ENCODE results near the gene LRP6. TPM values are rescaled to one million over a fixed set of nuclear protein-coding genes. Genes with fewer than 3 reads are reported as not detected.

Gene LRP6
- total RNA-seq, 4 donors from 2014 or later = 9.5 to 21.4 (median 14.7) TPM

DNA sequence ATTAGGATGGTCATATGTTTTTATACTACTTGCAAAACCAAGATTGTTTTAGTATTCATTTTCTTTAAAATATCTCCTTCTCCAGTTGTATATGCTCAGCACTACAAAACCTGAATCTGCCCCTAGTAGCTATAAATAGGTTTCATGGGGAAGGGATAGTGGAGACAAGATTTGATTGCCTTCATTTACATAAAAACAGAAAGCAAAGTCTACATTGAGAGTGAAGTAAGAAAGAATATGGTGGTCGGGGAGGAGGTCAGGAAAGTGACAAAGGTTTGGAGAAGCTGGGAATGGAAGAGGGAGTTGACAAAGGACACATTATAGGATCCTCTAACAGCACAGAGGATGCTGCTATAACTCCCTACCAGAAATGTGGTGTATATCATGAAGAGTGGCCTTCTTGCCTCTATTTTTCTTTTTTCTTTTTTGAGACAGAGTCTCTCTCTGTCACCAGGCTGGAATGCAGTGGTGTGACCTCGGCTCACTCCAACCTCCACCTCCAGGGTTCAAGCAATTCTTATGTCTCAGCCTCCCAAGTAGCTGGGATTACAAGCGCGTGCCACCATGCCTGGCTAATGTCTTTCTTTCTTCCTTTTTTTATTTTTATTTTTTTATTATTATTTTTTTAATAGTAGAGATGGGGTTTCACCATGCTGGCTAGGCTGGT lies 6.6 kb upstream of the LRP6 start:
- Histone ChIP-seq H3K4me1 (no peaks in the 10 kb centered on the region), H3K27me3 (no peaks in the 10 kb centered on the region), H3K36me3 (no peaks in the 10 kb centered on the region), H3K4me3 (no peak overlapping the region), H3K9me3 (no peaks in the 10 kb centered on the region), H3K27ac (no peak overlapping the region)
- intact Hi-C loops (cut with DNase I; ENCODE audit: low total_unique reads) (no loop called here), in situ Hi-C loops (cut with MboI; ENCODE audit: low sequenced_read_pairs in 4 of 4) (no loop called here)
- TF ChIP-seq, protein P1, sequence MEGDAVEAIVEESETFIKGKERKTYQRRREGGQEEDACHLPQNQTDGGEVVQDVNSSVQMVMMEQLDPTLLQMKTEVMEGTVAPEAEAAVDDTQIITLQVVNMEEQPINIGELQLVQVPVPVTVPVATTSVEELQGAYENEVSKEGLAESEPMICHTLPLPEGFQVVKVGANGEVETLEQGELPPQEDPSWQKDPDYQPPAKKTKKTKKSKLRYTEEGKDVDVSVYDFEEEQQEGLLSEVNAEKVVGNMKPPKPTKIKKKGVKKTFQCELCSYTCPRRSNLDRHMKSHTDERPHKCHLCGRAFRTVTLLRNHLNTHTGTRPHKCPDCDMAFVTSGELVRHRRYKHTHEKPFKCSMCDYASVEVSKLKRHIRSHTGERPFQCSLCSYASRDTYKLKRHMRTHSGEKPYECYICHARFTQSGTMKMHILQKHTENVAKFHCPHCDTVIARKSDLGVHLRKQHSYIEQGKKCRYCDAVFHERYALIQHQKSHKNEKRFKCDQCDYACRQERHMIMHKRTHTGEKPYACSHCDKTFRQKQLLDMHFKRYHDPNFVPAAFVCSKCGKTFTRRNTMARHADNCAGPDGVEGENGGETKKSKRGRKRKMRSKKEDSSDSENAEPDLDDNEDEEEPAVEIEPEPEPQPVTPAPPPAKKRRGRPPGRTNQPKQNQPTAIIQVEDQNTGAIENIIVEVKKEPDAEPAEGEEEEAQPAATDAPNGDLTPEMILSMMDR (IDR thresholded peaks at IDR 0.05 in 4 of 5, conservative IDR thresholded peaks at IDR 0.05 in 1 of 5) = no peak
- no peak for TF ChIP-seq POLR2A (IDR thresholded peaks at IDR 0.05)
- ATAC-seq (no peak), DNase-seq (no peak)

- H3K36me3 ChIP-seq = no peaks in the 10 kb centered on the region
- H3K4me1 ChIP-seq = peaks cover 0 to under 1% of the 10 kb centered on the region in 2 donors
- in situ Hi-C loops (cut with MboI; ENCODE audit: low sequenced_read_pairs in 4 of 4) = no loop called here
- intact Hi-C loops (cut with DNase I; ENCODE audit: low total_unique reads) = no loop called here
- no peak overlapping the region for H3K27ac ChIP-seq
- no peaks in the 10 kb centered on the region for H3K27me3 ChIP-seq
- no peaks in the 10 kb centered on the region for H3K9me3 ChIP-seq
- ATAC-seq = no peak
- DNase-seq = no peak
- no peak for TF ChIP-seq POLR2A (IDR thresholded peaks at IDR 0.05)
- TF ChIP-seq, protein P1 (IDR thresholded peaks at IDR 0.05 in 4 of 5, conservative IDR thresholded peaks at IDR 0.05 in 1 of 5) = no peak
- no peak overlapping the region for H3K4me3 ChIP-seq
These were observed 6.0 kb upstream of the LRP6 start for GRCh38 chr12:12272869-12273268.

DNA sequence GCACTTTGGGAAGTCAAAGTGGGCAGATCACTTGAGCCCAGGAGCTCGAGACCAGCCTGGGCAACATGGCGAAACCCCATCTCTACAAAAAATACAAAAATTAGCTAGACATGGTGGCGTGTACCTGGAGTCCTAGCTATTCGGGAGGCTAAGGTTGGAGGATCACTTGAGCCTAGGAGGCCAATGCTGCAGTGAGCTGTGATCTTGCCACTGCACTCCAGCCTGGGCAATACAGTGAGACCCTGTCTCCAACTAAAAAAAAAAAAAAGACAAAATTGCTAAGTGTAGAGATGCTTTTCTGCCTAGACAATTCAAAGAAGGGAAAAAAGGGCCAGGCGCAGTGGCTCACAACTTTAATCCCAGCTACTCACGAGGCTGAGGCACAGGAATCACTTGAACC lies 3.4 kb upstream of the LRP6 start:
- Histone ChIP-seq H3K36me3 (no peaks in the 10 kb centered on the region), H3K27ac (no peak overlapping the region), H3K4me3 (no peak overlapping the region), H3K27me3 (no peaks in the 10 kb centered on the region), H3K4me1 (peaks cover 5% of the 10 kb centered on the region in 2 donors), H3K9me3 (no peaks in the 10 kb centered on the region)
- in situ Hi-C loops (cut with MboI; ENCODE audit: low sequenced_read_pairs in 4 of 4) (no loop called here), intact Hi-C loops (cut with DNase I; ENCODE audit: low total_unique reads) (no loop called here)
- ATAC-seq (no peak), DNase-seq (no peak)
- TF ChIP-seq, protein P1 (IDR thresholded peaks at IDR 0.05 in 4 of 5, conservative IDR thresholded peaks at IDR 0.05 in 1 of 5) = no peak
- no peak for TF ChIP-seq POLR2A (IDR thresholded peaks at IDR 0.05)

DNA sequence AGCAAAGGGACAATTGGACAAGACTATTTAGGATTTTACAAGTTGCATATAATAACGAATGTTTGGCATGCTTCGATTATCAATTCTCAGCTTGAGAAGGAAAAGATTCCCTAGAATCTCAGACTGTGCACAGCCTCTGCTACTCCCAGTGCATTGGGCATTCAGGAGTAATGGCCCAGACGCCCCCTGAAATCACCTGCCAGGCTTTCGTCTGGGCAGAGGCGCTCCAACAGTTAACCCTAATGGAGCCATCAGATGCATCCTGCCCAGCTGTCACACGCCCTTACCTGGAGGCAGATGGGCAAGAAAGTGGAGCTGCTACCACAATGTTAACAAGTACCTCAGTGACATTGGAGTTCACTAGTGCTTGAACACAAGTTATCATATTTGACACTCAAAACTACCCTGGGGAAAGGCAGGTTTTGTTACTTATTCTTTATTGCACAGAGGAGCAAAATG lies 927 bp upstream of the LRP6 start:
- H3K4me3 ChIP-seq = peak overlapping the region; percentile 76 to 96 (median 86)
- no peaks in the 10 kb centered on the region for H3K9me3 ChIP-seq
- H3K4me1 ChIP-seq = peaks cover 18 to 21% of the 10 kb centered on the region in 2 donors
- no peak for TF ChIP-seq POLR2A (IDR thresholded peaks at IDR 0.05)
- TF ChIP-seq, protein P1 (IDR thresholded peaks at IDR 0.05 in 4 of 5, conservative IDR thresholded peaks at IDR 0.05 in 1 of 5) = no peak
- H3K27ac ChIP-seq = peak overlapping the region; percentile 90 to 99 (median 98)
- in situ Hi-C loops (cut with MboI; ENCODE audit: low sequenced_read_pairs in 4 of 4) = no loop called here
- DNase-seq = no peak
- intact Hi-C loops (cut with DNase I; ENCODE audit: low total_unique reads) = loop anchor here (2.0 to 10.0 kb wide), 7 partner anchors 60 to 623 kb away; partner anchors contain the start of genes BORCS5, CREBL2, ETV6 and GPR19
- H3K27me3 ChIP-seq = no peaks in the 10 kb centered on the region
- no peak for ATAC-seq
- H3K36me3 ChIP-seq = no peaks in the 10 kb centered on the region
